Erythroblast (primary cell): ENCODE data around the gene KLHL10.

ENCODE experiments used
- GATA1 ChIP-seq: IDR thresholded peaks from 2 replicates; pipeline ENCODE4 v1.6.1; 2011; ENCODE audit warnings: low read depth, mild to moderate bottlenecking, control low read depth, low read length, moderate library complexity
- POLR2A ChIP-seq: IDR thresholded peaks from 2 replicates; pipeline ENCODE4 v1.6.1; 2011; ENCODE audit warnings: mild to moderate bottlenecking, low read length

DNA sequence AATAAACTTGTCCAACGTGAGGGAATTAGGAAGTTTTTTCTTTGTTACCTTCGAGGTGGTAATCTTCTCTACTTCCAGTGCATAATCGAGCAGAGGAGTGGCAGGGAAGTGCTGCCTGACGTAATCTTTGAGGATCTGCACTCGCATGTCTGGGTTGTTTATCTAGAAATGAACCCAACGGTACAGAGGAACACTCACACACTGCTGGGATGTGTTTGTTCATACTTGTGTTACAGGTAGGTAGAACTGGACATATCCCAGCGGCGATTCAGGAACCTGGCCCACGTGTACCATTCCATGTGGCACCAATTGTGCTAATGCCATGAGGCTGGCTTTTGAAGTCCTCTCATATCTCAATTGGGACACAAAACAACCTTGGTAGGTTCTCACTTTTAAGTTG is 31.8 kb downstream of the KLHL10 start:
- TF ChIP-seq POLR2A (no peak), GATA1 (no peak)
